H1 (cell line): ENCODE measurements around the gene MRPS15. TPM values are rescaled to one million over a fixed set of nuclear protein-coding genes. Genes with fewer than 3 reads are reported as not detected.

Experiments
- JUND ChIP-seq: IDR thresholded peaks from 2 replicates; pipeline ENCODE4 v1.6.1; 2011; ENCODE audit warnings: mild to moderate bottlenecking, improper control_type of control experiment, low read length
- SP4 ChIP-seq: IDR thresholded peaks from 2 replicates; pipeline ENCODE4 v1.6.1; 2012; ENCODE audit warnings: low read length, inconsistent platforms
- YY1 ChIP-seq: IDR thresholded peaks from 2 replicates; pipeline ENCODE4 v1.6.1; 2011; ENCODE audit warnings: low read depth, mild to moderate bottlenecking, low read length
- polyA plus RNA-seq, 7 experiments: library from polyadenylated mRNA; depleted of rRNA in 3 of 7; stranded (reverse) in 5 of 7; unstranded in 2 of 7; fragments of >200 nt in 5 of 7; fragments of 200-250 nt in 2 of 7; gene quantifications; 1 replicate in 5 of 7; 2 replicates in 1 of 7; 4 replicates in 1 of 7; pipeline versions ENCODE4 v1.2.1 to v1.2.3, GENCODE V29; 2011 to 2013; ENCODE audit warnings: missing spikeins in 2 of 7, mixed read lengths in 2 of 7
- total RNA-seq: library from RNA; stranded (reverse); fragmentation: NEBNext Ultra II Directional; extraction: Animal tissue kit (Norgen Biotek cat#: 25700); gene quantifications from 2 replicates; pipeline ENCODE4 v1.2.1, GENCODE V29; 2021
- TF ChIP-seq, protein P1 (sequence below): IDR thresholded peaks from 2 replicates; pipeline ENCODE4 v1.6.1; 2012; ENCODE audit warnings: inconsistent platforms
- TF ChIP-seq, protein P2 (sequence below): IDR thresholded peaks from 2 replicates; pipeline ENCODE4 v1.6.1; 2012; ENCODE audit warnings: inconsistent platforms

MRPS15 gene
- total and polyA plus RNA-seq, 2 of the 8 experiments (the other 6 are each of a cell fraction or from before 2014, with no cell fraction given) = 53.6 to 129 TPM

GRCh38 chr1:36420836-36421317 is 43.3 kb downstream of the MRPS15 start (continued):
- TF ChIP-seq, protein P1, sequence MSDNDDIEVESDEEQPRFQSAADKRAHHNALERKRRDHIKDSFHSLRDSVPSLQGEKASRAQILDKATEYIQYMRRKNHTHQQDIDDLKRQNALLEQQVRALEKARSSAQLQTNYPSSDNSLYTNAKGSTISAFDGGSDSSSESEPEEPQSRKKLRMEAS = 0 out of 2 replicates have a peak, but pooled peaks have one; percentile 8
- TF ChIP-seq YY1 = peak; percentile 22; the same call in 1 of the 2 replicates
- TF ChIP-seq, protein P2, sequence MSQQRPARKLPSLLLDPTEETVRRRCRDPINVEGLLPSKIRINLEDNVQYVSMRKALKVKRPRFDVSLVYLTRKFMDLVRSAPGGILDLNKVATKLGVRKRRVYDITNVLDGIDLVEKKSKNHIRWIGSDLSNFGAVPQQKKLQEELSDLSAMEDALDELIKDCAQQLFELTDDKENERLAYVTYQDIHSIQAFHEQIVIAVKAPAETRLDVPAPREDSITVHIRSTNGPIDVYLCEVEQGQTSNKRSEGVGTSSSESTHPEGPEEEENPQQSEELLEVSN = no peak
- TF ChIP-seq JUND = 0 out of 2 replicates have a peak, but pooled peaks have one; percentile 53
- 0 out of 2 replicates have a peak, but pooled peaks have one; percentile 43 for TF ChIP-seq SP4
